Hematopoietic multipotent progenitor cell (in vitro differentiated cells): ENCODE results near the gene ARFRP1. TPM values are rescaled to one million over a fixed set of nuclear protein-coding genes. Genes with fewer than 3 reads are reported as not detected.

Experiments
- DNase-seq, 3 donors: peaks; one replicate each; pipeline ENCODE4 v3.0.0-alpha.2; 2011 to 2015; ENCODE audit warnings: low read depth in 2 of 3, low spot score in 2 of 3
- total RNA-seq: library from RNA; depleted of rRNA; stranded (reverse); fragments of >200 nt; gene quantifications from one replicate; pipeline ENCODE4 v1.2.3, GENCODE V29; 2012

The ARFRP1 gene
- 52.0 TPM for total RNA-seq

GRCh38 chr20:63707558-63708300 is at the start of gene ARFRP1, which contains the start of gene ZGPAT:
TSS of gene ARFRP1 (minus strand) at chr20:63707976. CDS start at chr20:63707091, 885 bp downstream.
TSS of gene ZGPAT (plus strand) at chr20:63708039. CDS start at chr20:63708581, 542 bp downstream.
- DNase-seq, result peak; percentile 83 to 89 (median 87)

- no peak for DNase-seq
Observed at GRCh38 chr20:63756648-63756991, 48.8 kb upstream of the ARFRP1 start.

GRCh38 chr20:63755933-63756647 is 48.3 kb upstream of the ARFRP1 start:
- DNase-seq, result no peak

- no peak for DNase-seq
Observed at GRCh38 chr20:63754008-63754407, 46.2 kb upstream of the ARFRP1 start.

GRCh38 chr20:63753381-63753780 is 45.6 kb upstream of the ARFRP1 start:
- no peak for DNase-seq

GRCh38 chr20:63752411-63753101 is 44.8 kb upstream of the ARFRP1 start:
- no peak for DNase-seq

- DNase-seq, result no peak
Observed at GRCh38 chr20:63751471-63752271, 43.9 kb upstream of the ARFRP1 start.

- DNase-seq, result peak in 2 of 3 donors; percentile 35 to 40
Observed at GRCh38 chr20:63750807-63751470, 43.2 kb upstream of the ARFRP1 start.

GRCh38 chr20:63749597-63750508 is 42.1 kb upstream of the ARFRP1 start:
- DNase-seq, result no peak

- DNase-seq, result no peak
Observed at GRCh38 chr20:63748934-63749270, 41.1 kb upstream of the ARFRP1 start.

GRCh38 chr20:63748070-63748933 is 40.5 kb upstream of the ARFRP1 start:
- no peak for DNase-seq

GRCh38 chr20:63747622-63748069 is 39.9 kb upstream of the ARFRP1 start:
- no peak for DNase-seq

- DNase-seq, result no peak
Observed at GRCh38 chr20:63746751-63747315, 39.1 kb upstream of the ARFRP1 start.

- DNase-seq, result no peak
Observed at GRCh38 chr20:63745961-63746731, 38.4 kb upstream of the ARFRP1 start.

- DNase-seq, result no peak
Observed at GRCh38 chr20:63745424-63745805, 37.6 kb upstream of the ARFRP1 start.

GRCh38 chr20:63744574-63745423 is 37.0 kb upstream of the ARFRP1 start:
- no peak for DNase-seq
